ENCODE results near the gene TMCO4.

The TMCO4 gene

GRCh38 chr1:19684677-19685076 lies 115.0 kb downstream of the TMCO4 start:
- no peak for DNase-seq (ENCODE audit: low read depth)

- DNase-seq (ENCODE audit: low read depth): no peak
Observed at GRCh38 chr1:19683351-19683750, 116.4 kb downstream of the TMCO4 start.

GRCh38 chr1:19682901-19683300 lies 116.8 kb downstream of the TMCO4 start:
- DNase-seq (ENCODE audit: low read depth): no peak

- DNase-seq (ENCODE audit: low read depth): no peak
Observed at GRCh38 chr1:19682257-19682656, 117.5 kb downstream of the TMCO4 start.

GRCh38 chr1:19680644-19681043 lies 119.1 kb downstream of the TMCO4 start:
- DNase-seq (ENCODE audit: low read depth): no peak

GRCh38 chr1:19679691-19680090 lies 120.0 kb downstream of the TMCO4 start:
- no peak for DNase-seq (ENCODE audit: low read depth)

- no peak for DNase-seq (ENCODE audit: low read depth)
Observed at GRCh38 chr1:19678931-19679453, 120.7 kb downstream of the TMCO4 start.

GRCh38 chr1:19678493-19678892 lies 121.2 kb downstream of the TMCO4 start:
- DNase-seq (ENCODE audit: low read depth): no peak

- DNase-seq (ENCODE audit: low read depth): no peak
Observed at GRCh38 chr1:19676438-19676922, 123.2 kb downstream of the TMCO4 start.

GRCh38 chr1:19675797-19676196 lies 123.9 kb downstream of the TMCO4 start:
- DNase-seq (ENCODE audit: low read depth): no peak

- DNase-seq (ENCODE audit: low read depth): no peak
Observed at GRCh38 chr1:19672237-19672636, 127.5 kb downstream of the TMCO4 start.

- no peak for DNase-seq (ENCODE audit: low read depth)
Observed at GRCh38 chr1:19670787-19671186, 128.9 kb downstream of the TMCO4 start.

GRCh38 chr1:19668888-19669287 lies 130.8 kb downstream of the TMCO4 start:
- DNase-seq (ENCODE audit: low read depth): no peak

GRCh38 chr1:19665496-19666465 lies 133.9 kb downstream of the TMCO4 start:
- DNase-seq (ENCODE audit: low read depth): no peak

GRCh38 chr1:19665186-19665495 lies 134.6 kb downstream of the TMCO4 start:
- no peak for DNase-seq (ENCODE audit: low read depth)

- DNase-seq (ENCODE audit: low read depth): peak; percentile 19
Observed at GRCh38 chr1:19664453-19665185, 135.1 kb downstream of the TMCO4 start, which contains the start of gene HTR6. TSS of gene HTR6 (plus strand) at chr1:19664875. CDS start at chr1:19665754, 879 bp downstream.

- DNase-seq (ENCODE audit: low read depth): no peak
Observed at GRCh38 chr1:19662313-19662712, 137.4 kb downstream of the TMCO4 start.

GRCh38 chr1:19661721-19662228 lies 137.9 kb downstream of the TMCO4 start:
- DNase-seq (ENCODE audit: low read depth): no peak

GRCh38 chr1:19658186-19658585 lies 141.5 kb downstream of the TMCO4 start:
- no peak for DNase-seq (ENCODE audit: low read depth)

- DNase-seq (ENCODE audit: low read depth): no peak
Observed at GRCh38 chr1:19657511-19657910, 142.2 kb downstream of the TMCO4 start.

- no peak for DNase-seq (ENCODE audit: low read depth)
Observed at GRCh38 chr1:19656780-19657466, 142.8 kb downstream of the TMCO4 start.
